PFSK-1 (cell line): ENCODE data around the gene NOP16.

Experiments
- FOXP2 ChIP-seq: optimal IDR thresholded peaks from 2 replicates; pipeline ENCODE3; 2011; ENCODE audit warnings: borderline replicate concordance, control low read depth, inconsistent platforms; ENCODE audit not compliant: insufficient read depth; ENCODE audit errors: extremely low read length, extremely low read depth
- POLR2AphosphoS5 ChIP-seq: IDR thresholded peaks from 2 replicates; pipeline ENCODE4 v1.6.1; 2012; ENCODE audit warnings: low read depth, mild to moderate bottlenecking, control low read depth, low read length, moderate library complexity
- SIN3A ChIP-seq: IDR thresholded peaks from 2 replicates; pipeline ENCODE4 v1.6.1; 2012; ENCODE audit warnings: mild to moderate bottlenecking, low read length, moderate library complexity, borderline replicate concordance; ENCODE audit not compliant: insufficient read depth
- TAF1 ChIP-seq: IDR thresholded peaks from 2 replicates; pipeline ENCODE4 v1.6.1; 2012; ENCODE audit warnings: low read length, control low read depth, borderline replicate concordance; ENCODE audit not compliant: insufficient read depth
- TF ChIP-seq, protein P1 (sequence below), 2 experiments: IDR thresholded peaks; 2 replicates each; pipeline versions ENCODE4 v1.6.1 to v1.8.0; 2011 to 2012; ENCODE audit warnings: low read depth in 2 of 2, low read length in 2 of 2, control low read depth in 1 of 2, inconsistent platforms in 1 of 2, mild to moderate bottlenecking in 1 of 2, moderate library complexity in 1 of 2; ENCODE audit not compliant: insufficient read depth in 1 of 2

The NOP16 gene

DNA sequence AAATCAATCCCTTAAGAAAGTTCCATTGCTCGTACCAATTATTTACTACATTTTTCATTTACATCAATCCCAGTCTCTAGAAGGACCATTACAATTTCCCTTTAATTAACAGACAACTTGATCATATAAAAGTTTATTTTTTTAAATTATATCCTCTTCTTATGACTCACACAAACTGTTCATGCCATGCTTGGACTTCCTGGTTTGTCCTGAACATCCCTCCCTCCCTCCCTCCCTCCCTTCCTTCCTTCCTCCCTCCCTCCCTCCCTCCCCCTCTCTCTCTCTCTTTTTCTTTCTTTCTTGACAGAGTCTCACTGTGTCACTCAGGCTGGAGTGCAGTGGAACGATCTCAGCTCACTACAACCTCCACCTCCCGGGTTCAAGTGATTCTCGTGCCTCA is 39.6 kb upstream of the NOP16 start:
- no peak for TF ChIP-seq FOXP2

GRCh38 chr5:176426876-176427275 is 38.5 kb upstream of the NOP16 start:
- TF ChIP-seq TAF1 = no peak

GRCh38 chr5:176425791-176426190 is 37.4 kb upstream of the NOP16 start:
- TF ChIP-seq, protein P1, sequence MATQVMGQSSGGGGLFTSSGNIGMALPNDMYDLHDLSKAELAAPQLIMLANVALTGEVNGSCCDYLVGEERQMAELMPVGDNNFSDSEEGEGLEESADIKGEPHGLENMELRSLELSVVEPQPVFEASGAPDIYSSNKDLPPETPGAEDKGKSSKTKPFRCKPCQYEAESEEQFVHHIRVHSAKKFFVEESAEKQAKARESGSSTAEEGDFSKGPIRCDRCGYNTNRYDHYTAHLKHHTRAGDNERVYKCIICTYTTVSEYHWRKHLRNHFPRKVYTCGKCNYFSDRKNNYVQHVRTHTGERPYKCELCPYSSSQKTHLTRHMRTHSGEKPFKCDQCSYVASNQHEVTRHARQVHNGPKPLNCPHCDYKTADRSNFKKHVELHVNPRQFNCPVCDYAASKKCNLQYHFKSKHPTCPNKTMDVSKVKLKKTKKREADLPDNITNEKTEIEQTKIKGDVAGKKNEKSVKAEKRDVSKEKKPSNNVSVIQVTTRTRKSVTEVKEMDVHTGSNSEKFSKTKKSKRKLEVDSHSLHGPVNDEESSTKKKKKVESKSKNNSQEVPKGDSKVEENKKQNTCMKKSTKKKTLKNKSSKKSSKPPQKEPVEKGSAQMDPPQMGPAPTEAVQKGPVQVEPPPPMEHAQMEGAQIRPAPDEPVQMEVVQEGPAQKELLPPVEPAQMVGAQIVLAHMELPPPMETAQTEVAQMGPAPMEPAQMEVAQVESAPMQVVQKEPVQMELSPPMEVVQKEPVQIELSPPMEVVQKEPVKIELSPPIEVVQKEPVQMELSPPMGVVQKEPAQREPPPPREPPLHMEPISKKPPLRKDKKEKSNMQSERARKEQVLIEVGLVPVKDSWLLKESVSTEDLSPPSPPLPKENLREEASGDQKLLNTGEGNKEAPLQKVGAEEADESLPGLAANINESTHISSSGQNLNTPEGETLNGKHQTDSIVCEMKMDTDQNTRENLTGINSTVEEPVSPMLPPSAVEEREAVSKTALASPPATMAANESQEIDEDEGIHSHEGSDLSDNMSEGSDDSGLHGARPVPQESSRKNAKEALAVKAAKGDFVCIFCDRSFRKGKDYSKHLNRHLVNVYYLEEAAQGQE (IDR thresholded peaks at IDR 0.05; ENCODE audit: insufficient read depth in 1 of 2, low read depth in 2 of 2, low read length in 2 of 2) = no peak
- TF ChIP-seq POLR2AphosphoS5 = no peak
- no peak for TF ChIP-seq SIN3A
- TF ChIP-seq TAF1 = no peak
- TF ChIP-seq FOXP2 = no peak

- TF ChIP-seq FOXP2 (no peak), SIN3A (no peak), POLR2AphosphoS5 (no peak), TAF1 (no peak)
- TF ChIP-seq, protein P1 (IDR thresholded peaks at IDR 0.05; ENCODE audit: insufficient read depth in 1 of 2, low read depth in 2 of 2, low read length in 2 of 2) = no peak
These were observed 36.7 kb upstream of the NOP16 start for GRCh38 chr5:176425138-176425537.

- TF ChIP-seq TAF1 = no peak
- no peak for TF ChIP-seq SIN3A
- no peak for TF ChIP-seq FOXP2
These were observed 35.8 kb upstream of the NOP16 start for GRCh38 chr5:176424181-176424580.

GRCh38 chr5:176420972-176421544 is 32.7 kb upstream of the NOP16 start:
- TF ChIP-seq POLR2AphosphoS5 = no peak
- TF ChIP-seq FOXP2 = no peak
- TF ChIP-seq, protein P1 (IDR thresholded peaks at IDR 0.05; ENCODE audit: insufficient read depth in 1 of 2, low read depth in 2 of 2, low read length in 2 of 2) = no peak
- TF ChIP-seq SIN3A = no peak
- TF ChIP-seq TAF1 = no peak

DNA sequence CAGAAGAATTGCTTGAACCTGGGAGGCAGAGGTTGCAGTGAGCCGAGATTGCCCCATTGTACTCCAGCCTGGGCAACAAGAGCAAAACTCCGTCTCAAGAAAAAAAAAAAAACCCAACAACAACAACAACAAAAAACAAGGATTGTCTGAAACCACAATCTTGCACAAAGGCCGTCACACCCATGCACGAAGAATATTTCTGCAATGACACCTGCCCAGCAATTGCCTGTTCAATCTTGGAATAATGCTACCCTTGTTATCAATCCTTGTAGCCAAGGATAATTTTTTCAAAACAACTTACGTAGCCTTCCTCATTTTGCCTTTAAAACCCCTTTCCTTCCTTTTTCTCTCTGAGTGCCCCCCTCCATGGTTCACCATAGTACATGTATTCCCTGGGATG is 31.7 kb upstream of the NOP16 start:
- TF ChIP-seq POLR2AphosphoS5 (no peak), SIN3A (no peak), TAF1 (no peak)
- TF ChIP-seq, protein P1 (IDR thresholded peaks at IDR 0.05; ENCODE audit: insufficient read depth in 1 of 2, low read depth in 2 of 2, low read length in 2 of 2) = no peak
